ENCODE data around the gene NARF. TPM values are rescaled to one million over a fixed set of nuclear protein-coding genes. Genes with fewer than 3 reads are reported as not detected.

NARF gene
- total RNA-seq, 2 experiments from 2014 or later = 75.0 to 151 TPM

GRCh38 chr17:82416771-82417170 is 41.8 kb upstream of the NARF start:
- ChIA-PET CTCF (ENCODE audit: unreplicated experiment) (interaction anchor here (1.1 kb wide), 1 partner anchor 60 kb away, joined by 4 read pairs; no protein-coding TSS in a partner anchor), POLR2A (interaction anchor here (0.7 to 1.8 kb wide), 4 partner anchors 14 to 59 kb away, joined by 4 to 6 read pairs (median 5); no protein-coding TSS in a partner anchor)
- 0 out of 2 replicates have a peak, but pooled peaks cover 3% of the 10 kb centered on the region for H4K20me1 ChIP-seq (ENCODE audit: insufficient read depth, low read length)
- peak overlapping the region; percentile 95; the same call in 1 of the 2 replicates for H3K4me2 ChIP-seq (ENCODE audit: low read length)
- no TSS peak for BruUV-seq (replicated peaks)
- peak; percentile 58 for DNase-seq (ENCODE audit: low spot score)
- intact Hi-C loops (cut with micrococcal nuclease; ENCODE audit: unreplicated experiment) = loop anchor here (5.0 kb wide), 3 partner anchors 41 to 184 kb away; partner anchors contain the start of gene NARF
- no peaks in the 10 kb centered on the region for H3K9me2 ChIP-seq (ENCODE audit: insufficient read depth, low read length)
- H3K4me1 ChIP-seq (ENCODE audit: insufficient read depth, low read length, poor library complexity, severe bottlenecking) = peaks cover 20% of the 10 kb centered on the region
- TF ChIP-seq CTCF (conservative IDR thresholded peaks at IDR 0.05; ENCODE audit: low read length) (peak; percentile 65), EZH2phosphoT487 (IDR thresholded peaks at IDR 0.05; ENCODE audit: borderline replicate concordance, low read depth, low read length) (no peak)
- peaks cover 36% of the 10 kb centered on the region for H3K36me3 ChIP-seq (ENCODE audit: insufficient read depth, low read length)
- H3K79me2 ChIP-seq (ENCODE audit: insufficient read depth, low read depth, low read length) = peaks cover 27% of the 10 kb centered on the region; the same call in 1 of the 2 replicates
- H3K9me3 ChIP-seq (ENCODE audit: low read length) = no peaks in the 10 kb centered on the region
- no peak overlapping the region for H2AFZ ChIP-seq (ENCODE audit: low read length)
- no peak overlapping the region for H3K4me3 ChIP-seq (ENCODE audit: low read depth, low read length, poor library complexity, severe bottlenecking)
- H3K27ac ChIP-seq (ENCODE audit: low read depth, low read length, poor library complexity, severe bottlenecking) = no peak overlapping the region

GRCh38 chr17:82418001-82418986 is 40.2 kb upstream of the NARF start, which contains the start of the genes HEXD and OGFOD3:
TSS of gene HEXD (plus strand) at chr17:82418347. CDS start at chr17:82419800, 1,453 bp downstream.
TSS of gene OGFOD3 (minus strand) at chr17:82418586. CDS start at chr17:82418485, 101 bp downstream.
- H4K20me1 ChIP-seq (ENCODE audit: insufficient read depth, low read length) = 0 out of 2 replicates have a peak, but pooled peaks cover 3% of the 10 kb centered on the region
- CTCF ChIA-PET (ENCODE audit: unreplicated experiment) = interaction anchor here (1.1 kb wide), 1 partner anchor 61 kb away, joined by 4 read pairs; no protein-coding TSS in a partner anchor
- H3K4me2 ChIP-seq (ENCODE audit: low read length) = peak within 1 kb of the TSS; percentile 95
- POLR2A ChIA-PET = interaction anchor here (0.8 to 3.0 kb wide), 9 partner anchors 11 to 126 kb away, joined by 3 to 20 read pairs (median 4); no protein-coding TSS in a partner anchor
- H3K9me3 ChIP-seq (ENCODE audit: low read length) = no peaks in the 10 kb centered on the region
- peak within 1 kb of the TSS; percentile 66 for H3K27ac ChIP-seq (ENCODE audit: low read depth, low read length, poor library complexity, severe bottlenecking)
- peak within 1 kb of the TSS; percentile 5; the same call in 1 of the 2 replicates for H2AFZ ChIP-seq (ENCODE audit: low read length)
- intact Hi-C loops (cut with micrococcal nuclease; ENCODE audit: unreplicated experiment) = loop anchor here (1.0 to 5.0 kb wide), 6 partner anchors 39 to 186 kb away; partner anchors contain the start of gene NARF
- DNase-seq (ENCODE audit: low spot score) = peak; percentile 96
- peak within 1 kb of the TSS; percentile 84 for H3K4me3 ChIP-seq (ENCODE audit: low read depth, low read length, poor library complexity, severe bottlenecking)
- H3K36me3 ChIP-seq (ENCODE audit: insufficient read depth, low read length) = peaks cover 36% of the 10 kb centered on the region
- peaks cover 20% of the 10 kb centered on the region for H3K4me1 ChIP-seq (ENCODE audit: insufficient read depth, low read length, poor library complexity, severe bottlenecking)
- no peaks in the 10 kb centered on the region for H3K9me2 ChIP-seq (ENCODE audit: insufficient read depth, low read length)
- BruUV-seq (replicated peaks) = no TSS peak
- peaks cover 27% of the 10 kb centered on the region; the same call in 1 of the 2 replicates for H3K79me2 ChIP-seq (ENCODE audit: insufficient read depth, low read depth, low read length)
- no peak for TF ChIP-seq CTCF (conservative IDR thresholded peaks at IDR 0.05; ENCODE audit: low read length)
- no peak for TF ChIP-seq EZH2phosphoT487 (IDR thresholded peaks at IDR 0.05; ENCODE audit: borderline replicate concordance, low read depth, low read length)
